ENCODE measurements around the gene GABRR3. TPM values are rescaled to one million over a fixed set of nuclear protein-coding genes. Genes with fewer than 3 reads are reported as not detected.

The GABRR3 gene
- not detected for total RNA-seq

DNA sequence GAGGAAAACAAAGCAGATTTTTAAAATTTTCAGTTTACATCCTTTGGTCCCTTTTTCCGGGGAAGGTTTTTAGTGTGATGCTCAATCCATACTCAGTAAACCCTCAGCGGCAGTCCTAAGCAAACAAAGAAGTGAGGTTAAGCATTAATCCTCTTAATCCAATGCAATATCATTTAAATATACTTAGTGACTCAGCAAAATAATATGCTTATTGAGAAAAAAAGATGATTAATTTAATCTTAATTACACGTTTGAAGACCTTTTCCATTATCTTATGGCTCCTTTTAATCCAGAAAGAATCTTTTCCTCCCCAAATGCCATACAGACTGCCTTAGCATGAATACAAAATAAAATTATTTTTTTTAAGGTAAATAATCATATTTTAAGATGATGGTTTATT lies at the start of gene GABRR3:
Gene GABRR3 (minus strand): TSS at position 108 of the 400 bp plus-strand sequence. CDS start 328 bp downstream, outside the sequence.
- Histone ChIP-seq H3K27ac (no peak within 1 kb of the TSS), H3K4me3 (no peak within 1 kb of the TSS), H3K9me3 (no peaks in the 10 kb centered on the region), H3K27me3 (no peaks in the 10 kb centered on the region), H3K4me1 (no peaks in the 10 kb centered on the region), H3K36me3 (no peaks in the 10 kb centered on the region)
- TF ChIP-seq, protein P1, sequence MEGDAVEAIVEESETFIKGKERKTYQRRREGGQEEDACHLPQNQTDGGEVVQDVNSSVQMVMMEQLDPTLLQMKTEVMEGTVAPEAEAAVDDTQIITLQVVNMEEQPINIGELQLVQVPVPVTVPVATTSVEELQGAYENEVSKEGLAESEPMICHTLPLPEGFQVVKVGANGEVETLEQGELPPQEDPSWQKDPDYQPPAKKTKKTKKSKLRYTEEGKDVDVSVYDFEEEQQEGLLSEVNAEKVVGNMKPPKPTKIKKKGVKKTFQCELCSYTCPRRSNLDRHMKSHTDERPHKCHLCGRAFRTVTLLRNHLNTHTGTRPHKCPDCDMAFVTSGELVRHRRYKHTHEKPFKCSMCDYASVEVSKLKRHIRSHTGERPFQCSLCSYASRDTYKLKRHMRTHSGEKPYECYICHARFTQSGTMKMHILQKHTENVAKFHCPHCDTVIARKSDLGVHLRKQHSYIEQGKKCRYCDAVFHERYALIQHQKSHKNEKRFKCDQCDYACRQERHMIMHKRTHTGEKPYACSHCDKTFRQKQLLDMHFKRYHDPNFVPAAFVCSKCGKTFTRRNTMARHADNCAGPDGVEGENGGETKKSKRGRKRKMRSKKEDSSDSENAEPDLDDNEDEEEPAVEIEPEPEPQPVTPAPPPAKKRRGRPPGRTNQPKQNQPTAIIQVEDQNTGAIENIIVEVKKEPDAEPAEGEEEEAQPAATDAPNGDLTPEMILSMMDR (IDR thresholded peaks at IDR 0.05), result no peak
- intact Hi-C loops (cut with DNase I), result no loop called here
- DNase-seq (ENCODE audit: low spot score in 2 of 2), result no peak

DNA sequence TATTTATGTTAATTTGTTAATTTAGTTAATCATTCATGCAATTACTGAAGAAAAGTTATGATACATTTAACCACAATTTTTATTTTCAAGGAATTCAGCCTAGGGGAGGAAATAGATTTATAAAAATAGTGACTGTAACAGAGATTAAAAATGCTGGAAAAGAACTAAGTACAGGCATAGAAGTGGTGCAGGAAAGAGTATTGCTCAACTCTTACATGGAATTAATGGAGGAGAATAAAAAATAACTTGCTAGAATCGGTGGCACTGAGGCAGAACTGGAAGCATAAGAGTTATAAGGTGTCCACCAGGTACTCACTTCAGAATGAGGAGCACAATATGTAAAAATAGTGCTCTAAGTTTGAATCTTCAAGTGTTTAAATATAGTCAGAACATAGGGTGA lies 38.4 kb upstream of the GABRR3 start:
- Histone ChIP-seq H3K4me1 (no peaks in the 10 kb centered on the region), H3K27me3 (no peaks in the 10 kb centered on the region), H3K36me3 (no peaks in the 10 kb centered on the region), H3K9me3 (no peaks in the 10 kb centered on the region), H3K4me3 (no peak overlapping the region), H3K27ac (no peak overlapping the region)
- intact Hi-C loops (cut with DNase I), result no loop called here
- TF ChIP-seq, protein P1 (IDR thresholded peaks at IDR 0.05), result no peak
- no peak for DNase-seq (ENCODE audit: low spot score in 2 of 2)

DNA sequence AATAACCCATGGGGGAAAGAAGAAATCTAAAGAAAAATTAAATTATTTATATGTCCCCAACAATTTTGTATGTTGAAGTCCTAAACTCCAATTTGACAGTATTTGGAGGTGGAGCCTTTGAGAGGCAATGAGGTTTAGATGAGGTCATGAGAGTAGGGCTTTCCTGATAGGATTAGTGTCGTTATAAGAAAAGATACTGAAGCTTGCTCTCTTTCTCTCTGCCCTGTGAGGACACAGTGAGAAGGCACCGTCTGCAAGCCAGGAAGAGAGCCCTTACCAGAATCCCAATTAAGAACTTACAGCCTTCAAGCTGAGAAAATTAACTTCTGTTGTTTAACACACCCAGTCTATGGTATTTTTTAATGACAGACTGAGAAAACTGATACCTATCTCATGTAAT lies 35.7 kb upstream of the GABRR3 start:
- no peak overlapping the region for H3K27ac ChIP-seq
- DNase-seq (ENCODE audit: low spot score in 2 of 2), result no peak
- intact Hi-C loops (cut with DNase I), result no loop called here
- no peak overlapping the region for H3K4me3 ChIP-seq
- H3K9me3 ChIP-seq, result no peaks in the 10 kb centered on the region
- no peaks in the 10 kb centered on the region for H3K27me3 ChIP-seq
- no peaks in the 10 kb centered on the region for H3K4me1 ChIP-seq
- TF ChIP-seq, protein P1 (IDR thresholded peaks at IDR 0.05), result no peak
- no peaks in the 10 kb centered on the region for H3K36me3 ChIP-seq

DNA sequence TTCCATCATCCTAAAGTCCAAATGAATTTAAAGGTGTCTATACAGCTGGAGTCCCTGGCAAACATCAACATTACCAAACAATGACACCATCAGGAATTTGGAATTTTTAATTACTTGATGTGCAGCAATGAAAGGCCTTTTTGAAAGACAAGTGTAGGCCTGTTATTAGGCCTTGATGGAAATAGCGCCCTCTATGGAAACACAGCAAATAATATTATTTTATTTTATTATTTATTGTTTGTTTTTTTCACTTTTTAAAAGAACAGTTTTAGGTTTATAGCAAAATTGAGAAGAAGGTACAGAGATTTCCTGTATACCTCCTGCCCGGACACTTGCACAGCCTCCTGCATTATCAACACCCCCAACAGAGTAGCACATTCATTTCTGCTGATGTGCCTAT lies 33.7 kb upstream of the GABRR3 start:
- no peaks in the 10 kb centered on the region for H3K27me3 ChIP-seq
- no peak overlapping the region for H3K4me3 ChIP-seq
- intact Hi-C loops (cut with DNase I), result no loop called here
- TF ChIP-seq, protein P1 (IDR thresholded peaks at IDR 0.05), result no peak
- DNase-seq (ENCODE audit: low spot score in 2 of 2), result no peak
- H3K27ac ChIP-seq, result no peak overlapping the region
- no peaks in the 10 kb centered on the region for H3K4me1 ChIP-seq
- H3K9me3 ChIP-seq, result no peaks in the 10 kb centered on the region
- no peaks in the 10 kb centered on the region for H3K36me3 ChIP-seq

- Histone ChIP-seq H3K9me3 (no peaks in the 10 kb centered on the region), H3K27ac (no peak overlapping the region), H3K4me1 (no peaks in the 10 kb centered on the region), H3K36me3 (no peaks in the 10 kb centered on the region), H3K27me3 (no peaks in the 10 kb centered on the region), H3K4me3 (no peak overlapping the region)
- DNase-seq (ENCODE audit: low spot score in 2 of 2), result no peak
- intact Hi-C loops (cut with DNase I), result no loop called here
- TF ChIP-seq, protein P1 (IDR thresholded peaks at IDR 0.05), result no peak
Observed at GRCh38 chr3:98058244-98058960, 23.3 kb upstream of the GABRR3 start.
